Fibroblast of the aortic adventitia (primary cell): ENCODE measurements around the gene JAKMIP1. TPM values are rescaled to one million over a fixed set of nuclear protein-coding genes. Genes with fewer than 3 reads are reported as not detected.
A peak's percentile ranks its signal among the peaks of the same experiment; 100 is the strongest.

Experiments
- DNase-seq: peaks from one replicate; pipeline ENCODE4 v3.0.0-alpha.2; 2010; ENCODE audit warnings: low read depth
- H3K4me3 ChIP-seq: 2 replicates; pipeline ENCODE4 v1.5.1; 2011; ENCODE audit warnings: low read depth, mild to moderate bottlenecking, control low read depth, low read length, moderate library complexity
- total RNA-seq: library from RNA; depleted of rRNA; stranded (reverse); fragments of >200 nt; gene quantifications from 2 replicates; pipeline ENCODE4 v1.2.3, GENCODE V29; 2012; ENCODE audit warnings: low replicate concordance
- TF ChIP-seq, protein P1 (sequence below): IDR thresholded peaks from 2 replicates; pipeline ENCODE4 v1.5.1; 2011; ENCODE audit warnings: mild to moderate bottlenecking, low read length, control low read depth, inconsistent platforms; ENCODE audit not compliant: insufficient read depth

The JAKMIP1 gene
- total RNA-seq, 1 donor: not detected

DNA sequence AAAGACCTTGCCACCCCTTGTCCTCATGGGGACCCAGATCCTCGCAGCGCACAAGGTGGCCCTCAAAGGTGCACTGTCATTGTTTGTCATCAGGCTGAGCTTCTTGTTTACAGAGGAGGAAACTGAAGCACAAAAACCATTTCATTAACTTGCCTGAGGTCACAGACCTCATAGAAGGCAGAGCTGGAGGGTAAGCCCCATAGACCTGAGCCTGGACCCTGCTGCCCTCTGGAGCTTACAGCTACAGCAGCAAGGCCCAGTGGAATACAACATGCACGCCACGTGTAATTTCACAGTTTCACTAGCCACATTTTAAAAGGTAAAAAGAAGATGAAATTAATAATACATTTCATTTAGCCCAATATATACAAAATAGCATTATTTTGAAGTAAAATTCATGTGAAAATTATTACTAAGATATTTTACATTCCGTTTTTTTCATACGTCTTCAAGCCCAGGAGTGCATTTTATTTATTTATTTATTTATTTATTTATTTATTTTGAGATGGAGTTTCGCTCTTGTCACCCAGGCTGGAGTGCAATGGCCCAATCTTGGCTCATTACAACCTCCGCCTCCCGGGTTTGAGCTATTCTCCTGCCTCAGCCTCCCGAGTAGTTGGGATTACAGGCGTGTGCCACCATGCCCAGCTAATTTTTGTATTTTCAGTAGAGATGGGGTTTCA, 8.8 kb downstream of the JAKMIP1 start:
- H3K4me3 ChIP-seq: no peak overlapping the region
- DNase-seq: no peak
- TF ChIP-seq, protein P1, sequence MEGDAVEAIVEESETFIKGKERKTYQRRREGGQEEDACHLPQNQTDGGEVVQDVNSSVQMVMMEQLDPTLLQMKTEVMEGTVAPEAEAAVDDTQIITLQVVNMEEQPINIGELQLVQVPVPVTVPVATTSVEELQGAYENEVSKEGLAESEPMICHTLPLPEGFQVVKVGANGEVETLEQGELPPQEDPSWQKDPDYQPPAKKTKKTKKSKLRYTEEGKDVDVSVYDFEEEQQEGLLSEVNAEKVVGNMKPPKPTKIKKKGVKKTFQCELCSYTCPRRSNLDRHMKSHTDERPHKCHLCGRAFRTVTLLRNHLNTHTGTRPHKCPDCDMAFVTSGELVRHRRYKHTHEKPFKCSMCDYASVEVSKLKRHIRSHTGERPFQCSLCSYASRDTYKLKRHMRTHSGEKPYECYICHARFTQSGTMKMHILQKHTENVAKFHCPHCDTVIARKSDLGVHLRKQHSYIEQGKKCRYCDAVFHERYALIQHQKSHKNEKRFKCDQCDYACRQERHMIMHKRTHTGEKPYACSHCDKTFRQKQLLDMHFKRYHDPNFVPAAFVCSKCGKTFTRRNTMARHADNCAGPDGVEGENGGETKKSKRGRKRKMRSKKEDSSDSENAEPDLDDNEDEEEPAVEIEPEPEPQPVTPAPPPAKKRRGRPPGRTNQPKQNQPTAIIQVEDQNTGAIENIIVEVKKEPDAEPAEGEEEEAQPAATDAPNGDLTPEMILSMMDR: no peak

DNA sequence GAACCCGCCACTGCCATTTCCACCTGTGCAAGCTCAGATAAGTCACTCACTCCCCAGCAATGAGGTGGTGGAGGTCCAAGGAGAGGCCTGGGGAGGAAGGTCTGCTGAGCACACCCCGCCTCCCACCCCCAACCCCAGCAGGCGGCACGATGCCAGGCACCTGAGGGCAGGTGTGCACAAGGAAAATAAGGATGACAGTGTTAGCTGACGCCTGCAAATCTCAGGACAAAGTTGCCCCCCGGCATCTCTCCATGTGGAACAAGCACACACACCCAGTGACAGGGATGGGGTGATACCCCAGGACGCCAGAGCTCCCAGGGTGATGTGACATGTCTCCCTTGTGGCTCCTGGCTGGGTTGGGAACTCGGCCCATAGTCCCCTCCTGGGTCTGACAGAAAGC, 9.9 kb downstream of the JAKMIP1 start:
- no peak overlapping the region for H3K4me3 ChIP-seq
- TF ChIP-seq, protein P1: no peak
- no peak for DNase-seq

DNA sequence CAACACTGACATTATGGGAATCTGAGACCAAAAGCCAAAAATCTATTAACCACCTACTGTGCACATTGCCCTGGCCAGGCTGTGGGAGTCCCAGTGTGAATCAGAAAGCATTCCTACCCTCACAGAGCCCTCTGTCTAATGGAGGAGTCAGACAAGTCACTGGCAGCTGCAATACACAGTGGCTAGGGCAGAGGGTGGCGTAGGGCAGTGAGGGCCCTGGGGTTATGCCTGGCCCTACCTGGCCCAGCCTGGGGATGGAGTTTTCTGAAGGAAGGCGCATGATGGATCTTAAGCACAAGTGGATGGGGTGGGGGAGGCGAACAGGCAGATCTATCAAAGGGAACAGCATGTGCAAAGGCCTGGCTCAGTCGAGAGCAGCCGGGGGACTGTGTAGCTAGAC, 10.8 kb downstream of the JAKMIP1 start:
- no peak overlapping the region for H3K4me3 ChIP-seq
- no peak for DNase-seq
- TF ChIP-seq, protein P1: no peak

DNA sequence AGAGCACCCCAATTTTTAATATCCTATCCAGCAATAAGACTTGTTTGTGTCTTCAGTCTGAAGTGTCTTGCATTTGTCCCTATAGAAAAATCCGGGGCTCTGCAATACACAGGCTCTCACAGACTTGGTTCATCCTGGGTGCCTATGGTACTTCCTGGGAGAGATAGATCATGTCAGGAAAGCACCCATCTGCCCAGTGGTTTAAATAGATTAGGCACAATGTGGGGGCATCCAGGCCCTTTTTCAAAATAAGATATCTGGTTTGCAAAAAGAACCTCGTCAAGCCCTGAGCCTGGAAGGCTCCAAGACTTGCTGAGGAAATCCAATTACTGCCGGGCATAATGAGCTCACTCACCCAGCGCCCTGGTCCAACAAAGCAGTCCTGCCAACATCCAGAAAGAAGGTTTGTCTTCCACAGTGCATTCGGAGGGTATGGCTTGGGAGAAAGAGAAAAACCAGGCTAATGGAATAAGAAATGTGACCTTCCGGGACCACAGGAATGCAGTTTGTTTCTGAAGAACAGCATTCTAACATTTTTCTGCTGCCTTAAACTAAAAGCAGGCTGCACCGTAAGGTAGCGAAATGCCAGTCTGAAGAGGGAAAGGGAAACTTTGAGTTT, 11.6 kb downstream of the JAKMIP1 start:
- TF ChIP-seq, protein P1: no peak
- no peak overlapping the region for H3K4me3 ChIP-seq
- DNase-seq: peak; percentile 3

DNA sequence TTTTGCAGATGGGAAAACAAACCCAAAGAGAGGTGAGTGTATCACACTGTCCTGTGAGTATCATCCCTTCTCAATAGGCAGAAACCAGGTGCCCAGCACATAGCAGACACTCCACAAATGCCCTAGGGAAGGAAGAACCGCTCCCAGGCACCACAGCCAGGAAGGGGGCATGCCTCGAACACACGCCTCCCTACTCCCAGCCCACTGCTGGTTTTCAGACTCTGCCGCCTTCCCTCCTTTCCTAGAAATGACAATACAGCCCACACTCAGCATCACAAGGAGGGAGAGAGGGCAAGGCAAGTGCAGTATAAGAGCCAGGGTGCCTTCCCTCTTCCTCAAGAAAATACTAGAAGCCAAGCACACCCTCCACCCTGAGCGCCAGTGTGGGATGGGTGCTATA, 16.2 kb downstream of the JAKMIP1 start:
- TF ChIP-seq, protein P1: no peak
- H3K4me3 ChIP-seq: no peak overlapping the region
- no peak for DNase-seq

DNA sequence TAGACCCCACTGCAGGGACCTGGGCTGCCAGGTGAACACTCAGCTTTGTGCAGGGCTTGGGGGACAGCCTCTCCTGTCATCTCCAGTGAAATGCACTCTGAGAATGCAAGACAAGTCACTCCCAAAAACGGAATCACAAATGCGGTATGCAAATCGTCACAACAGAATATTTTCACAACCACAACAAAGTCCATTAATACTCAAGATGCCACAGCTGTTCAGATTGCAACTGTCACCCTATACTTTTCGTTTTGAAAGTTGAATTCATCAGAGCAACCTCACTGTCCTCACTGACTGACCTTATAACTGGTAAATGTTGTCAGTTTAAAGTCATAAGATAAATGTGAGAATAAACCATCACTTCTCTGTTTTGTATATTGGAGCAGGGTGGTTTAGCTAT, 16.6 kb downstream of the JAKMIP1 start:
- DNase-seq: no peak
- no peak overlapping the region for H3K4me3 ChIP-seq
- TF ChIP-seq, protein P1: no peak
